Calu3 (cell line): Measurements from ENCODE around the gene RALGPS1. TPM values are rescaled to one million over a fixed set of nuclear protein-coding genes. Genes with fewer than 3 reads are reported as not detected.

ENCODE experiments used
- BruUV-seq: library from RNA; stranded (reverse); fragments of 400-500 nt; replicated peaks from 2 replicates; lab custom pipeline; 2021; lab: Mats Ljungman, UMichigan
- CTCF ChIA-PET: fragments of 300-600 bp; sonication (Branson Sonifier 250); formaldehyde crosslinking; loops from one replicate; lab custom pipeline; 2022; ENCODE audit warnings: antibody characterized with exemption; lab: Charles Lee
- DNase-seq: peaks from one replicate; pipeline ENCODE4 v3.0.0; 2022
- H3K27ac Mint-ChIP-seq: one replicate; pipeline ENCODE4 v1.8.0; 2022; ENCODE audit warnings: mixed read lengths; ENCODE audit not compliant: unreplicated experiment
- H3K27me3 Mint-ChIP-seq: one replicate; pipeline ENCODE4 v1.8.0; 2022; ENCODE audit warnings: mixed read lengths; ENCODE audit not compliant: unreplicated experiment
- H3K36me3 Mint-ChIP-seq: one replicate; pipeline ENCODE4 v1.8.0; 2022; ENCODE audit warnings: mild to moderate bottlenecking, moderate library complexity, mixed read lengths; ENCODE audit not compliant: insufficient read depth, unreplicated experiment
- H3K4me1 Mint-ChIP-seq: one replicate; pipeline ENCODE4 v1.8.0; 2022; ENCODE audit warnings: mild to moderate bottlenecking, low read depth, mixed read lengths; ENCODE audit not compliant: unreplicated experiment
- H3K4me3 Mint-ChIP-seq: one replicate; pipeline ENCODE4 v1.8.0; 2022; ENCODE audit warnings: mild to moderate bottlenecking, low read depth, moderate library complexity, mixed read lengths; ENCODE audit not compliant: unreplicated experiment
- H3K9me3 Mint-ChIP-seq: one replicate; pipeline ENCODE4 v1.8.0; 2022; ENCODE audit warnings: low read depth, mixed read lengths; ENCODE audit not compliant: unreplicated experiment
- intact Hi-C: fragments of 100-400 bp; cut with micrococcal nuclease; formaldehyde crosslinking; loops from one replicate; pipeline ENCODE4 v1.10.0; 2022; ENCODE audit not compliant: unreplicated experiment
- total RNA-seq: library from RNA; stranded (reverse); gene quantifications from 2 replicates; pipeline ENCODE4 v1.2.3, GENCODE V29; 2022
- TF ChIP-seq, protein P1 (sequence below): fragments of 200-600 bp; IDR thresholded peaks from one replicate; pipeline ENCODE4 v1.8.0; 2022; ENCODE audit warnings: antibody characterized with exemption; ENCODE audit not compliant: unreplicated experiment

The RALGPS1 gene
- total RNA-seq, 1 experiment from 2014 or later: 8.3 TPM

GRCh38 chr9:127021664-127022363, 107.2 kb downstream of the RALGPS1 start:
- H3K27ac Mint-ChIP-seq: no peak overlapping the region
- DNase-seq: no peak
- H3K27me3 Mint-ChIP-seq: no peaks in the 10 kb centered on the region
- H3K36me3 Mint-ChIP-seq: no peaks in the 10 kb centered on the region
- no peaks in the 10 kb centered on the region for H3K9me3 Mint-ChIP-seq
- CTCF ChIA-PET: no interaction called here
- peaks cover 21% of the 10 kb centered on the region for H3K4me1 Mint-ChIP-seq
- BruUV-seq: no TSS peak
- intact Hi-C loops: no loop called here
- TF ChIP-seq, protein P1, sequence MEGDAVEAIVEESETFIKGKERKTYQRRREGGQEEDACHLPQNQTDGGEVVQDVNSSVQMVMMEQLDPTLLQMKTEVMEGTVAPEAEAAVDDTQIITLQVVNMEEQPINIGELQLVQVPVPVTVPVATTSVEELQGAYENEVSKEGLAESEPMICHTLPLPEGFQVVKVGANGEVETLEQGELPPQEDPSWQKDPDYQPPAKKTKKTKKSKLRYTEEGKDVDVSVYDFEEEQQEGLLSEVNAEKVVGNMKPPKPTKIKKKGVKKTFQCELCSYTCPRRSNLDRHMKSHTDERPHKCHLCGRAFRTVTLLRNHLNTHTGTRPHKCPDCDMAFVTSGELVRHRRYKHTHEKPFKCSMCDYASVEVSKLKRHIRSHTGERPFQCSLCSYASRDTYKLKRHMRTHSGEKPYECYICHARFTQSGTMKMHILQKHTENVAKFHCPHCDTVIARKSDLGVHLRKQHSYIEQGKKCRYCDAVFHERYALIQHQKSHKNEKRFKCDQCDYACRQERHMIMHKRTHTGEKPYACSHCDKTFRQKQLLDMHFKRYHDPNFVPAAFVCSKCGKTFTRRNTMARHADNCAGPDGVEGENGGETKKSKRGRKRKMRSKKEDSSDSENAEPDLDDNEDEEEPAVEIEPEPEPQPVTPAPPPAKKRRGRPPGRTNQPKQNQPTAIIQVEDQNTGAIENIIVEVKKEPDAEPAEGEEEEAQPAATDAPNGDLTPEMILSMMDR: no peak
- H3K4me3 Mint-ChIP-seq: no peak overlapping the region

- no peaks in the 10 kb centered on the region for H3K9me3 Mint-ChIP-seq
- intact Hi-C loops: no loop called here
- no peak overlapping the region for H3K27ac Mint-ChIP-seq
- no peak for DNase-seq
- H3K27me3 Mint-ChIP-seq: no peaks in the 10 kb centered on the region
- CTCF ChIA-PET: no interaction called here
- TF ChIP-seq, protein P1: no peak
- H3K4me3 Mint-ChIP-seq: no peak overlapping the region
- H3K36me3 Mint-ChIP-seq: no peaks in the 10 kb centered on the region
- BruUV-seq: no TSS peak
- H3K4me1 Mint-ChIP-seq: peaks cover 21% of the 10 kb centered on the region
Measured at GRCh38 chr9:127022913-127023660, 108.5 kb downstream of the RALGPS1 start.

DNA sequence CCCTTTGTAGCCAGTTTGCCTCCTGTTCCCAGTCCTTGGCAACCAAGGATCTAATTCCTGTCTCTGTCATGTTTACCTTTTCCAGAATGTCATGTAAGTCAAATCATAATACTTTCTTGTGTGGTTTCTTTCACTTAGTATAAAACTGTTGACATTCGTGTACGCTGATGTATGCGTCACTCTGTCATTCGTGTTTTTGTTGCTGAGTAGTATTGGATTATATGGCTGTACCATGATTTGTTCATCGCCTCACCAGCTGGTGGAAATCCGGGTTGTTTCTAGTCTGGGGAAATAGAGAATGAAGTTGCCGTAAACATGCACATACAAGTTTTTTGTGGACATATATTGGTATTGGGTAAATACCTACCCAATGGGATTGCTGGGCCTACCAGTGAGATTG, 110.5 kb downstream of the RALGPS1 start:
- no peak overlapping the region for H3K4me3 Mint-ChIP-seq
- TF ChIP-seq, protein P1: no peak
- CTCF ChIA-PET: no interaction called here
- no peak for DNase-seq
- intact Hi-C loops: no loop called here
- BruUV-seq: no TSS peak
- H3K36me3 Mint-ChIP-seq: no peaks in the 10 kb centered on the region
- H3K27ac Mint-ChIP-seq: no peak overlapping the region
- no peaks in the 10 kb centered on the region for H3K9me3 Mint-ChIP-seq
- no peaks in the 10 kb centered on the region for H3K27me3 Mint-ChIP-seq
- peaks cover 21% of the 10 kb centered on the region for H3K4me1 Mint-ChIP-seq

- H3K36me3 Mint-ChIP-seq: no peaks in the 10 kb centered on the region
- no peak for DNase-seq
- CTCF ChIA-PET: no interaction called here
- intact Hi-C loops: no loop called here
- no peaks in the 10 kb centered on the region for H3K9me3 Mint-ChIP-seq
- peaks cover 21% of the 10 kb centered on the region for H3K4me1 Mint-ChIP-seq
- no peak overlapping the region for H3K4me3 Mint-ChIP-seq
- no TSS peak for BruUV-seq
- H3K27ac Mint-ChIP-seq: no peak overlapping the region
- TF ChIP-seq, protein P1: no peak
- no peaks in the 10 kb centered on the region for H3K27me3 Mint-ChIP-seq
Measured at GRCh38 chr9:127027694-127028093, 113.1 kb downstream of the RALGPS1 start.
